Suppressor macrophage treated with lipopolysaccharide for 1 hour (primary cell): Measurements from ENCODE around the gene PNKD.

Source experiments
- DNase-seq, 3 donors: peaks; one replicate each; pipeline ENCODE4 v3.0.0-alpha.2; 2020 to 2022

Gene PNKD

GRCh38 chr2:218345491-218346236 lies 75.3 kb downstream of the PNKD start:
- DNase-seq, result no peak

- no peak for DNase-seq
These were observed 76.9 kb downstream of the PNKD start for GRCh38 chr2:218347172-218347571.

- no peak for DNase-seq
These were observed 83.7 kb downstream of the PNKD start for GRCh38 chr2:218354045-218354444.

GRCh38 chr2:218354850-218355443 lies 84.6 kb downstream of the PNKD start:
- no peak for DNase-seq

- DNase-seq, result no peak
These were observed 87.2 kb downstream of the PNKD start for GRCh38 chr2:218357236-218358177.

GRCh38 chr2:218360453-218360852 lies 90.1 kb downstream of the PNKD start:
- peak; percentile 93 to 94 (median 93) for DNase-seq

- no peak for DNase-seq
These were observed 92.3 kb downstream of the PNKD start for GRCh38 chr2:218362606-218363005.

- peak in 2 of 3 donors; percentile 58 to 60 for DNase-seq
These were observed 93.4 kb downstream of the PNKD start for GRCh38 chr2:218363736-218364135.

- DNase-seq, result no peak
These were observed 93.9 kb downstream of the PNKD start for GRCh38 chr2:218364196-218364595.

- DNase-seq, result no peak
These were observed 96.5 kb downstream of the PNKD start for GRCh38 chr2:218366621-218367414.

GRCh38 chr2:218367415-218368149 lies 97.3 kb downstream of the PNKD start:
- DNase-seq, result peak; percentile 96 to 98 (median 98)

- no peak for DNase-seq
These were observed 97.8 kb downstream of the PNKD start for GRCh38 chr2:218368150-218368528.

- peak; percentile 26 to 43 (median 33) for DNase-seq
These were observed 98.4 kb downstream of the PNKD start for GRCh38 chr2:218368621-218369153.

GRCh38 chr2:218369330-218369729 lies 99.0 kb downstream of the PNKD start:
- DNase-seq, result peak; percentile 41 to 48 (median 42)

- DNase-seq, result peak; percentile 90 to 99 (median 95)
These were observed 100.2 kb downstream of the PNKD start for GRCh38 chr2:218370410-218371063.

- peak in 2 of 3 donors; percentile 46 to 47 for DNase-seq
These were observed 101.6 kb downstream of the PNKD start for GRCh38 chr2:218371983-218372350.

GRCh38 chr2:218374795-218375194 lies 104.5 kb downstream of the PNKD start:
- peak in 1 of 3 donors; percentile 7 for DNase-seq

- peak in 1 of 3 donors; percentile 17 for DNase-seq
These were observed 104.9 kb downstream of the PNKD start for GRCh38 chr2:218375212-218375611.

GRCh38 chr2:218378053-218378452 lies 107.7 kb downstream of the PNKD start:
- peak; percentile 86 to 94 (median 91) for DNase-seq

- peak; percentile 88 to 91 (median 89) for DNase-seq
These were observed 111.6 kb downstream of the PNKD start, which contains the start of gene SLC11A1 for GRCh38 chr2:218381916-218382366. Gene SLC11A1 (plus strand): TSS chr2:218382273. CDS start chr2:218382369, 96 bp downstream.

GRCh38 chr2:218382785-218383184 lies 112.5 kb downstream of the PNKD start:
- DNase-seq, result no peak
